ENCODE results near the gene HMGB4.

- TF ChIP-seq, protein P1, sequence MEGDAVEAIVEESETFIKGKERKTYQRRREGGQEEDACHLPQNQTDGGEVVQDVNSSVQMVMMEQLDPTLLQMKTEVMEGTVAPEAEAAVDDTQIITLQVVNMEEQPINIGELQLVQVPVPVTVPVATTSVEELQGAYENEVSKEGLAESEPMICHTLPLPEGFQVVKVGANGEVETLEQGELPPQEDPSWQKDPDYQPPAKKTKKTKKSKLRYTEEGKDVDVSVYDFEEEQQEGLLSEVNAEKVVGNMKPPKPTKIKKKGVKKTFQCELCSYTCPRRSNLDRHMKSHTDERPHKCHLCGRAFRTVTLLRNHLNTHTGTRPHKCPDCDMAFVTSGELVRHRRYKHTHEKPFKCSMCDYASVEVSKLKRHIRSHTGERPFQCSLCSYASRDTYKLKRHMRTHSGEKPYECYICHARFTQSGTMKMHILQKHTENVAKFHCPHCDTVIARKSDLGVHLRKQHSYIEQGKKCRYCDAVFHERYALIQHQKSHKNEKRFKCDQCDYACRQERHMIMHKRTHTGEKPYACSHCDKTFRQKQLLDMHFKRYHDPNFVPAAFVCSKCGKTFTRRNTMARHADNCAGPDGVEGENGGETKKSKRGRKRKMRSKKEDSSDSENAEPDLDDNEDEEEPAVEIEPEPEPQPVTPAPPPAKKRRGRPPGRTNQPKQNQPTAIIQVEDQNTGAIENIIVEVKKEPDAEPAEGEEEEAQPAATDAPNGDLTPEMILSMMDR (conservative IDR thresholded peaks at IDR 0.05; ENCODE audit: low read length): no peak
- no peak for TF ChIP-seq EZH2phosphoT487 (IDR thresholded peaks at IDR 0.05; ENCODE audit: borderline replicate concordance)
Observed at GRCh38 chr1:33826311-33826710, 37.6 kb upstream of the HMGB4 start.
